Measurements from ENCODE around the gene COA1.

DNA sequence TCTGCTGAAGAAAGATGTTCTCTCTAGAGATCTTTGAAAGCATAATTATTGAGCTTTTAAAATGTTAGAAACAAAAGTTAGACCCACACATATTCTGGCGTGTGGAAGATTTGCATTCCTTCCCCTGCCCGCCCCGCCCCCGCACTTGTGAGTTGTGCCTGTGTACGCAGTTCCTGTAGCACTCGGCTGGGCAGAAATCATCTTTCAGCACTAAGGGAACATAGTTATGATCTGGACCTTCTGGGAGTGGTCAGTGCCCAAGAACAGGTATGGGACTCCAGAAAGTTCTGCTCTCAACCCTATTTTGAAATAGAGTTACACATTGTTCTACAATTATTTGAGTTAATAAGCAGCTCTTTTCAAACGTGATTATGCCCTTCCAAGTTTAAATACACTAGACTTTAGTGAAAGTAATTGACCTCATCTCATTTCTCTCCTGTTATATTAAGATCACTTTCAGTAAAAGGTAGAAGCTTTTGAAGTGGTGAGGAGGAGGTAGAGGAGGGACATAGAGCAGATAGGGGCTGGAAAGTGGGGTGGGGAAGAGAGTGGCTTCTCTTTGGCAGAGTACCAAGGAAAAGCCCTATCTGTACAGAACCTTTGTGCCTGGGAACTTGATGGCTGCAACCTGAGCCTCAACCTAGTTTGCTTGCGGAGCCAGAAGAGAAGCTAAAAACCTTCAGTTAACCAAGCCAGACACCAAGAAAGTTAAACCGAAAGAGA lies 34.9 kb upstream of the COA1 start:
- peak in 1 of 4 donors; percentile 48 for TF ChIP-seq POLR2A (IDR thresholded peaks at IDR 0.05)
- TF ChIP-seq, protein P1, sequence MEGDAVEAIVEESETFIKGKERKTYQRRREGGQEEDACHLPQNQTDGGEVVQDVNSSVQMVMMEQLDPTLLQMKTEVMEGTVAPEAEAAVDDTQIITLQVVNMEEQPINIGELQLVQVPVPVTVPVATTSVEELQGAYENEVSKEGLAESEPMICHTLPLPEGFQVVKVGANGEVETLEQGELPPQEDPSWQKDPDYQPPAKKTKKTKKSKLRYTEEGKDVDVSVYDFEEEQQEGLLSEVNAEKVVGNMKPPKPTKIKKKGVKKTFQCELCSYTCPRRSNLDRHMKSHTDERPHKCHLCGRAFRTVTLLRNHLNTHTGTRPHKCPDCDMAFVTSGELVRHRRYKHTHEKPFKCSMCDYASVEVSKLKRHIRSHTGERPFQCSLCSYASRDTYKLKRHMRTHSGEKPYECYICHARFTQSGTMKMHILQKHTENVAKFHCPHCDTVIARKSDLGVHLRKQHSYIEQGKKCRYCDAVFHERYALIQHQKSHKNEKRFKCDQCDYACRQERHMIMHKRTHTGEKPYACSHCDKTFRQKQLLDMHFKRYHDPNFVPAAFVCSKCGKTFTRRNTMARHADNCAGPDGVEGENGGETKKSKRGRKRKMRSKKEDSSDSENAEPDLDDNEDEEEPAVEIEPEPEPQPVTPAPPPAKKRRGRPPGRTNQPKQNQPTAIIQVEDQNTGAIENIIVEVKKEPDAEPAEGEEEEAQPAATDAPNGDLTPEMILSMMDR (IDR thresholded peaks at IDR 0.05), result no peak

Data from upper lobe of left lung (tissue), 4 donors.